IPS-18a (cell line): ENCODE data around the gene CEP68.

Experiments used
- H3K27ac ChIP-seq: one replicate; pipeline ENCODE4 v1.5.1; 2013; ENCODE audit warnings: low read length
- H3K27me3 ChIP-seq: one replicate; pipeline ENCODE4 v1.6.1; 2013; ENCODE audit warnings: mild to moderate bottlenecking, low read length; ENCODE audit not compliant: control insufficient read depth, insufficient read depth
- H3K36me3 ChIP-seq: one replicate; pipeline ENCODE4 v1.6.1; 2013; ENCODE audit warnings: low read depth, low read length; ENCODE audit not compliant: control insufficient read depth
- H3K4me1 ChIP-seq: one replicate; pipeline ENCODE4 v1.6.1; 2013; ENCODE audit warnings: low read depth, low read length; ENCODE audit not compliant: control insufficient read depth
- H3K4me3 ChIP-seq: one replicate; pipeline ENCODE4 v1.5.1; 2013; ENCODE audit warnings: low read length
- H3K9ac ChIP-seq: one replicate; pipeline ENCODE4 v1.6.1; 2013; ENCODE audit warnings: mild to moderate bottlenecking, low read length, moderate library complexity
- H3K9me3 ChIP-seq: one replicate; pipeline ENCODE4 v1.6.1; 2013; ENCODE audit warnings: low read depth, low read length; ENCODE audit not compliant: control insufficient read depth

CEP68 gene

GRCh38 chr2:65022189-65022588 is 34.0 kb upstream of the CEP68 start:
- no peak overlapping the region for H3K4me3 ChIP-seq
- H3K4me1 ChIP-seq: no peaks in the 10 kb centered on the region
- no peaks in the 10 kb centered on the region for H3K9me3 ChIP-seq
- H3K36me3 ChIP-seq: no peaks in the 10 kb centered on the region
- no peak overlapping the region for H3K27ac ChIP-seq
- H3K27me3 ChIP-seq: no peaks in the 10 kb centered on the region
- H3K9ac ChIP-seq: no peak overlapping the region

DNA sequence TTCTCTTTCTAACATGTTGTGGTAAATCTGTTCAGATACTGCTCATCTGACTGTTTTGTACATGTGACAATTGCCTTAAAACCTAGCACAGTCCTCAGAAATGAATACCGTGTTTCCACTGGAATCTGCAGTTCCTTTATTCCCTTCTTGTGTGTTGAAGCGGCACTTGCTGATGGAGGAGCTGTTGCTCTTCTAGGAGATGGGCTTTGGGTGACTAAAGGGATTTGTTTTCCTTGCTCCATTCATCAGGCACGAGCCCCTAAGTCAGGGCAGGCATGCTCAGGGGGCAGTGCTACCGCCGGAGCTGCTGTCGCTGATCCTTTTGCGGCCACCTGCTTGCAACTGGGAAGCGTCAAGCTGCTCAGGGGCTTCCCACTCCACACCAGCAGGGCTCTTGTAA is 32.5 kb upstream of the CEP68 start:
- Histone ChIP-seq H3K27ac (no peak overlapping the region), H3K4me3 (no peak overlapping the region), H3K4me1 (no peaks in the 10 kb centered on the region), H3K9ac (no peak overlapping the region), H3K27me3 (no peaks in the 10 kb centered on the region), H3K36me3 (no peaks in the 10 kb centered on the region), H3K9me3 (no peaks in the 10 kb centered on the region)

- H3K4me3 ChIP-seq: no peak overlapping the region
- H3K9me3 ChIP-seq: no peaks in the 10 kb centered on the region
- H3K36me3 ChIP-seq: no peaks in the 10 kb centered on the region
- no peak overlapping the region for H3K27ac ChIP-seq
- no peak overlapping the region for H3K9ac ChIP-seq
- no peaks in the 10 kb centered on the region for H3K4me1 ChIP-seq
- no peaks in the 10 kb centered on the region for H3K27me3 ChIP-seq
Measured at GRCh38 chr2:65024149-65024829, 31.9 kb upstream of the CEP68 start.

DNA sequence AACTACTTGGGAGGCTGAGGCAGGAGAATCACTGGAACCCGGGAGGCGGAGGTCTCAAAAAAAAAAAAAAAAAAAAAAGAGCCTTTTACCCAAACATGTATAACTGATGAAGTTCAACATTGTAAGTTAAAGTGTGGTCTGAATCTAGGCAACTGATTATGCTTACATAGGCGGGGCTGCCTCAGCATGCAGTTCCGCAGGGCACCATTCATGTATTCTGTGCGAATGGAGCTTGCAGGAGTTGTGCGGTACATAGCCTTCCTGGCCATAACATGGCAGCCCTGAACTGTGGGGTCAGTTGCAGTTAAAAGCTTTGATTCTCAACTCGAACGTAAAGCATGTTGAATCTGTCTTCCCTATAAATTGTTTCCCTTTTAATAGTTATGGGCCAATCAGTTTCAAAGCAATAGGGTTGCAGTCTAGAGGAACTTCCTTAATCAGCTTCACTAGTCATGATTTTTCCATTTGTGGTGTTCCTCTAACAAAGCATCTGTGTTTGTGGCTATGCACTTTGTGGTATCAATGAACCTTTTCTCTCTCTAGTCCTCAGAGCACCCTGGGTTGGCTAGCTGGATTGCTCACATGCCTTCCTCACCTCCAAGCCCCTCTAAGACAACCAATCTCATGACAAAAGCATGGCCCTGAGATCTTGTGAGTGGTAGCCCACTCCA is 30.6 kb upstream of the CEP68 start:
- no peak overlapping the region for H3K27ac ChIP-seq

DNA sequence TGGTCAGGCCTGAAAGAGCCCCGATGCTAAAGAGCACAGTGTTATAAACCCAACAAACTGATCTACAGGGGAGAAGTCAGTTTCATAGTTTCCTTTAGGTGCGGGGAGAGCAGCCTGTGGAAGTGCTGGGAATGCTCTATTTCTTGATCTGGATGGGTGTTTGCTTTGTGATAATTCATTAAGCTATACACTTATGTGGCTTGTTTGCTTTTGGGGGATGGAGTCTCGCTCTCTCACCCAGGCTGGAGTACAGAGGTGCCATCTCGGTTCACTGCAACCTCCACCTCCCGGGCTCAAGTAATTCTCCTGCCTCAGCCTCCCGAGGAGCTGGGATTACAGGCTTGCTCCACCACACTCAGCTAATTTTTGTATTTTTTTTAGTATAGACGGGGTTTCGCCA is 30.1 kb upstream of the CEP68 start:
- H3K4me3 ChIP-seq: no peak overlapping the region
- H3K4me1 ChIP-seq: peaks cover 7% of the 10 kb centered on the region
- no peak overlapping the region for H3K9ac ChIP-seq
- no peak overlapping the region for H3K27ac ChIP-seq
- H3K27me3 ChIP-seq: no peaks in the 10 kb centered on the region
- no peaks in the 10 kb centered on the region for H3K9me3 ChIP-seq
- no peaks in the 10 kb centered on the region for H3K36me3 ChIP-seq

More for the DNA sequence above, 30.6 kb upstream of the CEP68 start:
- H3K4me1 ChIP-seq: peaks cover 2% of the 10 kb centered on the region
- H3K36me3 ChIP-seq: no peaks in the 10 kb centered on the region
- no peaks in the 10 kb centered on the region for H3K9me3 ChIP-seq
- no peak overlapping the region for H3K9ac ChIP-seq
- H3K27me3 ChIP-seq: no peaks in the 10 kb centered on the region
- H3K4me3 ChIP-seq: no peak overlapping the region

- no peak overlapping the region for H3K9ac ChIP-seq
- H3K27me3 ChIP-seq: no peaks in the 10 kb centered on the region
- H3K9me3 ChIP-seq: no peaks in the 10 kb centered on the region
- H3K27ac ChIP-seq: no peak overlapping the region
- no peak overlapping the region for H3K4me3 ChIP-seq
- H3K36me3 ChIP-seq: no peaks in the 10 kb centered on the region
- peaks cover 15% of the 10 kb centered on the region for H3K4me1 ChIP-seq
Measured at GRCh38 chr2:65026704-65027464, 29.3 kb upstream of the CEP68 start.

DNA sequence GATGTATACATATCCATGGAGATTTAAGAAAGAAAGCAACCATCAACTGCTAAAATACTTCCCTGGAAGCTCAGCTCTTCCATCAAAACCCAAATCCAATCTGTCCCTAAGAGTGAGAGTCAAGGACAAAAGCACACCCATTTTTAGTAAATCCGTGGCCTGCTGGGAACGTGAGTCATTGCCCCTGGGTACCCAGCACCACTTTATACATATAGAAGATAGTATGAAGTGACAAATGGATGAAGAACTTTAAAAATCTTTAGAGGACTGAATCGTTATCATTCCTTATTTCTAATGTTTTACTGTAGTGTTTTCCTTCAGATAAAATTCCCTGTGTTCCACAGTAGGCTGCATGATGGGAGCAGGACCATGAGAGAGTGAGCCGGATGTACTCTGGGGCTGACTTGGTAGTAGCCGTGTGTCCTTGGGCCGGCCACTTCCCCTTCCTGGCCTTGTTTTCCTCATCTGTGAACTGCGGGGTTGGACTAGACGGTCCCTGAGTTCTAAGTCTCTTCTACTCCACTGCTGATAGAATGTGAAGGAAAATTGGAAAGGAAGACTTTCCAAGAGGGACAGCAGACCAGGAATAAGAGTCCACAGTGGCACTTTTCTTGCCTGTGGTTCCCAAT is 28.5 kb upstream of the CEP68 start:
- Histone ChIP-seq H3K9me3 (no peaks in the 10 kb centered on the region), H3K27me3 (no peaks in the 10 kb centered on the region), H3K27ac (no peak overlapping the region), H3K4me3 (no peak overlapping the region), H3K9ac (no peak overlapping the region), H3K36me3 (no peaks in the 10 kb centered on the region), H3K4me1 (peaks cover 21% of the 10 kb centered on the region)

DNA sequence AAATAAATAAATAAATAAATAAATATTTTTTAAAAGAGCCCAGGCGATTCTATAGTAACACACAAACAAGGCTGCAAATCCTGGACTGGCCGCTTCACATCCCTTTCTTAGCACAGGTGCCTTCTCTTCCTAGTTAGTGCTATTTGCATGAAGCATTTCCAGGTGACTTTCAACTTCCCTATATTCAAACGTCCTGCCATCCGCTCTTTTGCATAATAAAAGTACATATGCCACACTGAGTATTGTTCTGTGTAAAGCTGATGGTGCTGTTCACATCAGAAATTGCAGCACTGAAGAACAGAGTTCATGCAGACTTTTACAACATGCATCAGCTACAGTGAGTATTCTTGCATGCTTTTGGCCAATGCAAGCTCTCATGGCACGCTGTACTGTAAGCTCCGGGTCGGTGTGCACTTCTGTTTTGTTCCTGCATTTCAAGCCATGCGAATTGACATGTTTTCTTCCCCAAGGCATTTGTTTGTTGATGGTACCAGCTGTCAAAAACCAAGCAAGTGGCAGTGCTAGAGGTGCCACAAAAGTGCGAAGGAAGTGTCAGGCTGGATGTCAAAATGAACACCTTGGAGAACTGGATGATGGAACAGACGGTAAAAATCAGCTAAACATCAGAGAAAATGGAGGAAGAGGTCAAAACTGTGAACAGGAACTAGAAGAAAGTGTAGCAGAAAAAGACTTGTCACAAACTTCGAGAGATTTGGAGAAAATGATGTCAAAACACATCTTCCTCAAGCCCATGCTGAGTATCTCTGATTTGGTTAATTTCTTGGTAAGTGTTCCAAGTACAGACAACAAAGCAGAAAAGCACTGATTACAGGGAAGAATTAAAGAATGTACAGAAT is 25.5 kb upstream of the CEP68 start:
- no peak overlapping the region for H3K27ac ChIP-seq
- no peaks in the 10 kb centered on the region for H3K36me3 ChIP-seq
- no peak overlapping the region for H3K9ac ChIP-seq
- peaks cover 21% of the 10 kb centered on the region for H3K4me1 ChIP-seq
- no peaks in the 10 kb centered on the region for H3K9me3 ChIP-seq
- H3K4me3 ChIP-seq: peak overlapping the region; percentile 25
- no peaks in the 10 kb centered on the region for H3K27me3 ChIP-seq

GRCh38 chr2:65031341-65032018 is 24.7 kb upstream of the CEP68 start:
- H3K9me3 ChIP-seq: no peaks in the 10 kb centered on the region
- H3K27me3 ChIP-seq: no peaks in the 10 kb centered on the region
- H3K9ac ChIP-seq: no peak overlapping the region
- H3K27ac ChIP-seq: no peak overlapping the region
- no peaks in the 10 kb centered on the region for H3K36me3 ChIP-seq
- peaks cover 21% of the 10 kb centered on the region for H3K4me1 ChIP-seq
- peak overlapping the region; percentile 25 for H3K4me3 ChIP-seq

GRCh38 chr2:65032019-65032975 is 23.9 kb upstream of the CEP68 start:
- H3K27ac ChIP-seq: no peak overlapping the region
- H3K4me1 ChIP-seq: peaks cover 21% of the 10 kb centered on the region
- no peaks in the 10 kb centered on the region for H3K36me3 ChIP-seq
- no peak overlapping the region for H3K9ac ChIP-seq
- H3K9me3 ChIP-seq: no peaks in the 10 kb centered on the region
- H3K4me3 ChIP-seq: peak overlapping the region; percentile 25
- H3K27me3 ChIP-seq: no peaks in the 10 kb centered on the region
